GM12878 (cell line): ENCODE data around the gene FRMD3. TPM values are rescaled to one million over a fixed set of nuclear protein-coding genes. Genes with fewer than 3 reads are reported as not detected.

Experiments used
- ATAC-seq: fragments of 200-7000 bp; cut with Tn5 transposase; 3 replicates; pipeline ENCODE4 v1.9.1; 2020; ENCODE audit warnings: mild to moderate bottlenecking, moderate library complexity
- BruUV-seq: library from RNA; stranded (reverse); fragments of 400-500 nt; replicated peaks from 2 replicates; lab custom pipeline; 2021; lab: Mats Ljungman, UMichigan
- CTCF ChIA-PET: fragments of 300-600 bp; sonication (Branson Sonifier 250); formaldehyde crosslinking; extraction: SDS; loops from one replicate; lab custom pipeline; 2021; ENCODE audit warnings: inconsistent platforms; lab: Yijun Ruan, JAX
- POLR2A ChIA-PET: fragments of 350-600 bp; formaldehyde crosslinking; extraction: SDS; loops from one replicate; lab custom pipeline; 2021; ENCODE audit warnings: inconsistent platforms; lab: Charles Lee
- RAD21 ChIA-PET: fragments of 300-600 bp; sonication (Branson Sonifier 250); formaldehyde crosslinking; loops from one replicate; lab custom pipeline; 2023; ENCODE audit warnings: antibody characterized with exemption; ENCODE audit not compliant: unreplicated experiment; lab: Charles Lee
- SMC1A ChIA-PET: fragments of 300-600 bp; sonication (Branson Sonifier 250); formaldehyde crosslinking; loops from one replicate; lab custom pipeline; 2023; ENCODE audit not compliant: unreplicated experiment, uncharacterized antibody; lab: Charles Lee
- DNase-seq: peaks from one replicate; pipeline ENCODE4 v3.0.0-alpha.2; 2011; ENCODE audit warnings: low read depth, low spot score
- FAIRE-seq: peaks from 3 replicates; lab custom pipeline; 2011; peaks lifted over from hg19 to GRCh38; lab: Jason Lieb, UNC
- H2AFZ ChIP-seq: 2 replicates; pipeline ENCODE4 v1.6.0; 2011; ENCODE audit warnings: low read depth, low read length, control low read depth; ENCODE audit not compliant: control insufficient read depth
- H3K27ac ChIP-seq: 2 replicates; pipeline ENCODE4 v1.5.1; 2011; ENCODE audit warnings: control low read depth; ENCODE audit not compliant: control insufficient read depth, insufficient read depth
- H3K27me3 ChIP-seq, 2 experiments: replicated peaks in 1 of 2; 2 replicates each; pipeline versions ENCODE4 v1.6.0 to v1.6.1; 2011; ENCODE audit warnings: low read length in 1 of 2; ENCODE audit not compliant: control insufficient read depth in 2 of 2, insufficient read depth in 2 of 2
- H3K36me3 ChIP-seq, 2 experiments: 2 replicates each; pipeline ENCODE4 v1.5.1; 2011; ENCODE audit warnings: low read length in 1 of 2; ENCODE audit not compliant: control insufficient read depth in 2 of 2, insufficient read depth in 2 of 2
- H3K4me1 ChIP-seq: 2 replicates; pipeline ENCODE4 v1.6.1; 2011; ENCODE audit warnings: mild to moderate bottlenecking, low read length, moderate library complexity, mixed read lengths; ENCODE audit not compliant: control insufficient read depth, insufficient read depth
- H3K4me2 ChIP-seq: 2 replicates; pipeline ENCODE4 v1.6.0; 2011; ENCODE audit warnings: control low read depth; ENCODE audit not compliant: control insufficient read depth, insufficient read depth
- H3K4me3 ChIP-seq: fragments of 200-600 bp; sonication (generic); 2 replicates; pipeline ENCODE4 v1.5.1; 2016
- H3K79me2 ChIP-seq: 2 replicates; pipeline ENCODE4 v1.6.0; 2011; ENCODE audit warnings: low read length; ENCODE audit not compliant: control insufficient read depth, insufficient read depth
- H3K9ac ChIP-seq: 2 replicates; pipeline ENCODE4 v1.8.0; 2011; ENCODE audit warnings: low read length, control low read depth, mixed read lengths; ENCODE audit not compliant: control insufficient read depth, insufficient read depth
- H3K9me3 ChIP-seq: replicated peaks from 3 replicates; pipeline ENCODE4 v1.5.1; 2011; ENCODE audit warnings: mild to moderate bottlenecking, low read length; ENCODE audit not compliant: control insufficient read depth, insufficient read depth
- H4K20me1 ChIP-seq: 2 replicates; pipeline ENCODE4 v1.6.0; 2011; ENCODE audit not compliant: control insufficient read depth, insufficient read depth
- CREB1 ChIP-seq: IDR thresholded peaks from 2 replicates; pipeline ENCODE4 v1.6.1; 2012; ENCODE audit warnings: low read depth, mild to moderate bottlenecking, inconsistent platforms
- ESRRA ChIP-seq: IDR thresholded peaks from 2 replicates; pipeline ENCODE4 v1.6.1; 2012; ENCODE audit warnings: mild to moderate bottlenecking, low read length, improper control_type of control experiment
- ETV6 ChIP-seq, 2 experiments: fragments of 450-650 bp in 1 of 2; IDR thresholded peaks in 1 of 2; conservative IDR thresholded peaks in 1 of 2; 2 replicates each; pipeline ENCODE4 v1.6.1; 2014; ENCODE audit warnings: antibody characterized with exemption in 1 of 2, borderline replicate concordance in 1 of 2, low read depth in 1 of 2, mild to moderate bottlenecking in 1 of 2, moderate library complexity in 1 of 2
- HDAC6 ChIP-seq: fragments of 200-600 bp; sonication (generic); IDR thresholded peaks from one replicate; pipeline ENCODE4 v1.8.0; 2017; ENCODE audit warnings: antibody characterized with exemption; ENCODE audit not compliant: unreplicated experiment
- IRF4 ChIP-seq: IDR thresholded peaks from 2 replicates; pipeline ENCODE4 v1.6.1; 2011; ENCODE audit warnings: low read depth, low read length
- IRF5 ChIP-seq: fragments of 450-650 bp; IDR thresholded peaks from 2 replicates; pipeline ENCODE4 v1.6.1; 2017; ENCODE audit warnings: borderline replicate concordance
- JUNB ChIP-seq: IDR thresholded peaks from 2 replicates; pipeline ENCODE4 v1.6.1; 2016; ENCODE audit warnings: antibody characterized with exemption, mild to moderate bottlenecking
- MEF2A ChIP-seq: IDR thresholded peaks from 2 replicates; pipeline ENCODE4 v1.6.1; 2011; ENCODE audit warnings: low read depth, mild to moderate bottlenecking, low read length, moderate library complexity; ENCODE audit not compliant: insufficient read depth
- NFYA ChIP-seq: IDR thresholded peaks from 2 replicates; pipeline ENCODE4 v1.6.1; 2011; ENCODE audit warnings: low read depth, mild to moderate bottlenecking, low read length, improper control_type of control experiment, borderline replicate concordance
- NKRF ChIP-seq: fragments of 450-650 bp; conservative IDR thresholded peaks from 2 replicates; pipeline ENCODE4 v1.6.1; 2017; ENCODE audit warnings: mild to moderate bottlenecking, moderate library complexity
- NR2C2 ChIP-seq: IDR thresholded peaks from 2 replicates; pipeline ENCODE4 v1.6.1; 2011; ENCODE audit warnings: borderline replicate concordance, low read depth; ENCODE audit not compliant: control insufficient read depth, insufficient read length
- PML ChIP-seq: IDR thresholded peaks from 2 replicates; pipeline ENCODE4 v1.6.1; 2012; ENCODE audit warnings: low read length, inconsistent platforms
- RELA ChIP-seq: fragments of 450-650 bp; IDR thresholded peaks from 2 replicates; pipeline ENCODE4 v1.8.0; 2014; ENCODE audit warnings: borderline replicate concordance; ENCODE audit not compliant: partially characterized antibody
- TARDBP ChIP-seq: IDR thresholded peaks from 2 replicates; pipeline ENCODE4 v1.6.1; 2016; ENCODE audit warnings: borderline replicate concordance
- ZNF217 ChIP-seq: fragments of 450-650 bp; IDR thresholded peaks from 2 replicates; pipeline ENCODE4 v1.6.1; 2017; ENCODE audit warnings: antibody characterized with exemption, mild to moderate bottlenecking
- ZNF384 ChIP-seq: IDR thresholded peaks from 2 replicates; pipeline ENCODE4 v1.6.1; 2012; ENCODE audit warnings: low read depth, mild to moderate bottlenecking, low read length, improper control_type of control experiment, borderline replicate concordance
- WGBS: methylation state at CpG from one replicate; pipeline ENCODE4 v1.1.6; 2016; ENCODE audit warnings: low lambda C conversion rate; ENCODE audit not compliant: insufficient replicate concordance, insufficient coverage; ENCODE audit errors: missing lambda C conversion rate; 5-methylcytosine and 5-hydroxymethylcytosine counted together
- in situ Hi-C: fragments of 300-500 bp; cut with MboI; formaldehyde crosslinking; loops from 9 replicates; pipeline ENCODE4 v1.14.3; 2018; ENCODE audit warnings: mixed read lengths
- intact Hi-C: fragments of 100-400 bp; cut with micrococcal nuclease; formaldehyde crosslinking; loops from one replicate; pipeline ENCODE4 v1.14.2; 2022; ENCODE audit not compliant: unreplicated experiment
- polyA plus RNA-seq, 11 experiments: library from polyadenylated mRNA; depleted of rRNA in 4 of 11; unstranded in 6 of 11; stranded (reverse) in 5 of 11; fragments of >200 nt; fragmentation: Nextera tagmentation in 4 of 11; fragmentation: Illumina TruSeq in 1 of 11; extraction: Ambion mirVana in 4 of 11; extraction: Trizol in 1 of 11; gene quantifications; 1 replicate in 1 of 11; 2 replicates in 10 of 11; pipeline versions ENCODE4 v1.2.1 to v1.2.3, GENCODE V29; 2011 to 2016; ENCODE audit warnings: inconsistent platforms in 2 of 11, missing spikeins in 2 of 11, low read depth in 1 of 11
- total RNA-seq, 4 experiments: library from RNA; depleted of rRNA in 3 of 4; stranded (reverse); fragments of >200 nt in 3 of 4; fragmentation: Illumina TruSeq in 1 of 4; extraction: Trizol in 1 of 4; gene quantifications; 2 replicates each; pipeline versions ENCODE4 v1.2.1 to v1.2.3, GENCODE V29; 2013 to 2021
- TF ChIP-seq, protein P1 (sequence below): IDR thresholded peaks from 2 replicates; pipeline ENCODE4 v1.6.1; 2012; ENCODE audit warnings: low read length, inconsistent platforms
- TF ChIP-seq, protein P2 (sequence below): fragments of 150-350 bp; IDR thresholded peaks from 2 replicates; pipeline ENCODE4 v1.6.1; 2014; ENCODE audit warnings: mild to moderate bottlenecking, low read depth, low read length
- TF ChIP-seq, protein P3 (sequence below): IDR thresholded peaks from 2 replicates; pipeline ENCODE4 v1.6.1; 2012; ENCODE audit warnings: low read depth, low read length, improper control_type of control experiment

Gene FRMD3
- total and polyA plus RNA-seq, 10 of the 15 experiments (the other 5 are each of a cell fraction or from before 2014, with no cell fraction given) = 0.04 to 0.68 (median 0.21) TPM; not detected in 1

GRCh38 chr9:83584995-83585394 lies 46.8 kb upstream of the FRMD3 start:
- Histone ChIP-seq H3K27me3 (no peaks in the 10 kb centered on the region), H4K20me1 (no peaks in the 10 kb centered on the region), H3K4me2 (no peak overlapping the region), H3K9me3 (no peaks in the 10 kb centered on the region), H3K79me2 (no peaks in the 10 kb centered on the region), H3K4me1 (no peaks in the 10 kb centered on the region), H3K36me3 (no peaks in the 10 kb centered on the region), H3K27ac (no peak overlapping the region), H3K9ac (no peak overlapping the region), H2AFZ (no peak overlapping the region), H3K4me3 (no peak overlapping the region)
- ChIA-PET POLR2A (no interaction called here), RAD21 (no interaction called here), SMC1A (interaction anchor here (0.7 to 1.5 kb wide), 2 partner anchors 11 to 53 kb away, joined by 3 read pairs; no protein-coding TSS in a partner anchor), CTCF (interaction anchor here (1.3 to 2.4 kb wide), 2 partner anchors 31 to 251 kb away, joined by 4 to 6 read pairs; no protein-coding TSS in a partner anchor)
- BruUV-seq = no TSS peak
- FAIRE-seq = no peak
- in situ Hi-C loops = no loop called here
- intact Hi-C loops = no loop called here
- WGBS = 57% methylated on average over 4 of the region's 4 CpGs
- ATAC-seq = no peak
- no peak for DNase-seq
- TF ChIP-seq, protein P1, sequence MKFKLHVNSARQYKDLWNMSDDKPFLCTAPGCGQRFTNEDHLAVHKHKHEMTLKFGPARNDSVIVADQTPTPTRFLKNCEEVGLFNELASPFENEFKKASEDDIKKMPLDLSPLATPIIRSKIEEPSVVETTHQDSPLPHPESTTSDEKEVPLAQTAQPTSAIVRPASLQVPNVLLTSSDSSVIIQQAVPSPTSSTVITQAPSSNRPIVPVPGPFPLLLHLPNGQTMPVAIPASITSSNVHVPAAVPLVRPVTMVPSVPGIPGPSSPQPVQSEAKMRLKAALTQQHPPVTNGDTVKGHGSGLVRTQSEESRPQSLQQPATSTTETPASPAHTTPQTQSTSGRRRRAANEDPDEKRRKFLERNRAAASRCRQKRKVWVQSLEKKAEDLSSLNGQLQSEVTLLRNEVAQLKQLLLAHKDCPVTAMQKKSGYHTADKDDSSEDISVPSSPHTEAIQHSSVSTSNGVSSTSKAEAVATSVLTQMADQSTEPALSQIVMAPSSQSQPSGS = no peak
- TF ChIP-seq NFYA = no peak
- no peak for TF ChIP-seq ESRRA
- TF ChIP-seq, protein P2, sequence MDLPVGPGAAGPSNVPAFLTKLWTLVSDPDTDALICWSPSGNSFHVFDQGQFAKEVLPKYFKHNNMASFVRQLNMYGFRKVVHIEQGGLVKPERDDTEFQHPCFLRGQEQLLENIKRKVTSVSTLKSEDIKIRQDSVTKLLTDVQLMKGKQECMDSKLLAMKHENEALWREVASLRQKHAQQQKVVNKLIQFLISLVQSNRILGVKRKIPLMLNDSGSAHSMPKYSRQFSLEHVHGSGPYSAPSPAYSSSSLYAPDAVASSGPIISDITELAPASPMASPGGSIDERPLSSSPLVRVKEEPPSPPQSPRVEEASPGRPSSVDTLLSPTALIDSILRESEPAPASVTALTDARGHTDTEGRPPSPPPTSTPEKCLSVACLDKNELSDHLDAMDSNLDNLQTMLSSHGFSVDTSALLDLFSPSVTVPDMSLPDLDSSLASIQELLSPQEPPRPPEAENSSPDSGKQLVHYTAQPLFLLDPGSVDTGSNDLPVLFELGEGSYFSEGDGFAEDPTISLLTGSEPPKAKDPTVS = no peak
- no peak for TF ChIP-seq ETV6 (conservative IDR thresholded peaks at IDR 0.05 in 1 of 2, IDR thresholded peaks at IDR 0.05 in 1 of 2; ENCODE audit: borderline replicate concordance in 1 of 2, low read depth in 1 of 2)
- no peak for TF ChIP-seq CREB1
- no peak for TF ChIP-seq HDAC6
- no peak for TF ChIP-seq ZNF384
- TF ChIP-seq PML = no peak
- no peak for TF ChIP-seq ZNF217
- TF ChIP-seq RELA = no peak
- no peak for TF ChIP-seq MEF2A
- no peak for TF ChIP-seq TARDBP
- no peak for TF ChIP-seq NR2C2
- TF ChIP-seq IRF5 = no peak
- TF ChIP-seq IRF4 = no peak
- TF ChIP-seq, protein P3, sequence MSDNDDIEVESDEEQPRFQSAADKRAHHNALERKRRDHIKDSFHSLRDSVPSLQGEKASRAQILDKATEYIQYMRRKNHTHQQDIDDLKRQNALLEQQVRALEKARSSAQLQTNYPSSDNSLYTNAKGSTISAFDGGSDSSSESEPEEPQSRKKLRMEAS = no peak
- no peak for TF ChIP-seq JUNB
- no peak for TF ChIP-seq NKRF
